OCI-LY7 (cell line): ENCODE measurements around the gene SYT13. TPM values are rescaled to one million over a fixed set of nuclear protein-coding genes. Genes with fewer than 3 reads are reported as not detected.

Source experiments
- BruUV-seq: library from RNA; stranded (reverse); fragments of 400-500 nt; replicated peaks from 2 replicates; lab custom pipeline; 2021; lab: Mats Ljungman, UMichigan
- CTCF ChIA-PET: fragments of 300-600 bp; sonication (Branson Sonifier 250); formaldehyde crosslinking; loops from one replicate; lab custom pipeline; 2022; ENCODE audit warnings: antibody characterized with exemption; ENCODE audit not compliant: unreplicated experiment; lab: Charles Lee
- POLR2A ChIA-PET: fragments of 300-600 bp; sonication (Branson Sonifier 250); formaldehyde crosslinking; loops from one replicate; lab custom pipeline; 2022; ENCODE audit warnings: antibody characterized with exemption; lab: Charles Lee
- DNase-seq: peaks from one replicate; pipeline ENCODE4 v3.0.0-alpha.2; 2015; ENCODE audit warnings: low spot score
- H2AFZ ChIP-seq: fragments of 200-600 bp; sonication (generic), shearing (Covaris generic); 2 replicates; pipeline ENCODE4 v1.6.1; 2014; ENCODE audit warnings: mild to moderate bottlenecking, antibody characterized with exemption, low read length, moderate library complexity
- H3K27ac ChIP-seq: fragments of 200-600 bp; sonication (generic); 2 replicates; pipeline ENCODE4 v1.5.1; 2014; ENCODE audit warnings: mixed run types, low read depth, mild to moderate bottlenecking, moderate library complexity, low read length, inconsistent platforms; ENCODE audit not compliant: poor library complexity, severe bottlenecking
- H3K36me3 ChIP-seq: fragments of 200-600 bp; sonication (generic); 2 replicates; pipeline ENCODE4 v1.6.1; 2014; ENCODE audit warnings: mild to moderate bottlenecking, antibody characterized with exemption, low read length, moderate library complexity, mixed read lengths; ENCODE audit not compliant: insufficient read depth
- H3K4me1 ChIP-seq: fragments of 200-600 bp; sonication (generic); 2 replicates; pipeline ENCODE4 v1.5.1; 2014; ENCODE audit warnings: mild to moderate bottlenecking, low read length; ENCODE audit not compliant: insufficient read depth, poor library complexity, severe bottlenecking
- H3K4me2 ChIP-seq: fragments of 200-600 bp; sonication (generic); 2 replicates; pipeline ENCODE4 v1.6.1; 2014; ENCODE audit warnings: mild to moderate bottlenecking, low read length
- H3K4me3 ChIP-seq: fragments of 200-600 bp; sonication (generic); 2 replicates; pipeline ENCODE4 v1.5.1; 2014; ENCODE audit warnings: mild to moderate bottlenecking, low read depth, low read length; ENCODE audit not compliant: poor library complexity, severe bottlenecking
- H3K79me2 ChIP-seq: fragments of 200-600 bp; sonication (generic); 2 replicates; pipeline ENCODE4 v1.6.1; 2016; ENCODE audit warnings: low read depth, mild to moderate bottlenecking, low read length, moderate library complexity, mixed read lengths; ENCODE audit not compliant: insufficient read depth
- H3K9me2 ChIP-seq: fragments of 200-600 bp; sonication (generic); 2 replicates; pipeline ENCODE4 v1.6.1; 2016; ENCODE audit warnings: mild to moderate bottlenecking, low read length, mixed read lengths; ENCODE audit not compliant: insufficient read depth
- H3K9me3 ChIP-seq: fragments of 200-600 bp; sonication (generic); 2 replicates; pipeline ENCODE4 v1.6.1; 2014; ENCODE audit warnings: mild to moderate bottlenecking, mixed run types, low read length, mixed read lengths
- H4K20me1 ChIP-seq: fragments of 200-600 bp; sonication (generic); 2 replicates; pipeline ENCODE4 v1.6.1; 2014; ENCODE audit warnings: mild to moderate bottlenecking, antibody characterized with exemption, low read length, moderate library complexity, mixed read lengths; ENCODE audit not compliant: insufficient read depth
- CTCF ChIP-seq: fragments of 200-600 bp; sonication (generic); conservative IDR thresholded peaks from 2 replicates; pipeline ENCODE4 v1.5.1; 2014; ENCODE audit warnings: mild to moderate bottlenecking, antibody characterized with exemption, low read length, moderate library complexity, mixed read lengths
- EZH2phosphoT487 ChIP-seq: fragments of 200-600 bp; sonication (generic); IDR thresholded peaks from 2 replicates; pipeline ENCODE4 v1.6.1; 2018; ENCODE audit warnings: low read depth, borderline replicate concordance, mild to moderate bottlenecking, mixed run types, antibody characterized with exemption, low read length, moderate library complexity, mixed read lengths
- intact Hi-C: fragments of 100-400 bp; cut with micrococcal nuclease; formaldehyde crosslinking; loops from one replicate; pipeline ENCODE4 v1.10.0; 2022; ENCODE audit not compliant: unreplicated experiment
- total RNA-seq, 2 experiments: library from RNA; depleted of rRNA in 1 of 2; stranded (reverse); fragments of >200 nt in 1 of 2; shearing (Covaris generic) in 1 of 2; gene quantifications; 2 replicates each; pipeline ENCODE4 v1.2.3, GENCODE V29; 2014 to 2022

Gene SYT13
- total RNA-seq, 2 experiments from 2014 or later = not detected

- Histone ChIP-seq H2AFZ (no peak overlapping the region), H3K9me3 (no peaks in the 10 kb centered on the region), H3K27ac (no peak overlapping the region), H3K9me2 (no peaks in the 10 kb centered on the region), H4K20me1 (no peaks in the 10 kb centered on the region), H3K36me3 (no peaks in the 10 kb centered on the region), H3K4me3 (no peak overlapping the region), H3K79me2 (no peaks in the 10 kb centered on the region), H3K4me2 (no peak overlapping the region), H3K4me1 (no peaks in the 10 kb centered on the region)
- TF ChIP-seq CTCF (peak; percentile 79), EZH2phosphoT487 (no peak)
- POLR2A ChIA-PET = no interaction called here
- BruUV-seq = no TSS peak
- intact Hi-C loops = no loop called here
- peak; percentile 51 for DNase-seq
- CTCF ChIA-PET = no interaction called here
Measured at GRCh38 chr11:45233121-45233803, 52.9 kb downstream of the SYT13 start.

GRCh38 chr11:45232341-45233080, 53.6 kb downstream of the SYT13 start:
- intact Hi-C loops = no loop called here
- Histone ChIP-seq H3K4me2 (no peak overlapping the region), H3K36me3 (no peaks in the 10 kb centered on the region), H4K20me1 (no peaks in the 10 kb centered on the region), H3K27ac (no peak overlapping the region), H3K4me3 (no peak overlapping the region), H3K4me1 (no peaks in the 10 kb centered on the region), H3K9me2 (no peaks in the 10 kb centered on the region), H3K79me2 (no peaks in the 10 kb centered on the region), H2AFZ (no peak overlapping the region), H3K9me3 (no peaks in the 10 kb centered on the region)
- CTCF ChIA-PET = no interaction called here
- no peak for TF ChIP-seq CTCF
- no peak for TF ChIP-seq EZH2phosphoT487
- no TSS peak for BruUV-seq
- DNase-seq = no peak
- POLR2A ChIA-PET = no interaction called here
